ENCODE data around the gene CPNE8. TPM values are rescaled to one million over a fixed set of nuclear protein-coding genes. Genes with fewer than 3 reads are reported as not detected.

CPNE8 gene
- total RNA-seq, 1 donor: 36.8 TPM

DNA sequence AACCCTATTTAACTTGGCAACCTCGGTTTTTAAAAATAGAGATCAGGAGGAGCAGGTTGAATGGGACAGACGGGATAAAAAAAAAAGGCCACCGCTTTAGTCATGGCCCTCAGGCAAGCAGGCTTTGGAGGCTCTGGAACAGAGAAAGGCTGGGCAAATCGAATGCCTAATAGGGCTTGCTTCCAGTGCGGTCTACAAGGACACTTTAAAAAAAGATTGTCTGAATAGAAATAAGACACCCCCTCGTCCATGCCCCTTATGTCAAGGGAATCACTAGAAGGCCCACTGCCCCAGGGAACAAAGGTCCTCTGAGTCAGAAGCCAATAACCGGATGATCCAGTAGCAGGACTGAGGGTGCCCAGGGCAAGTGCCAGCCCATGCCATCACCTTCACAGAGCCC is 265.8 kb downstream of the CPNE8 start:
- DNase-seq (ENCODE audit: low read depth): no peak
- TF ChIP-seq CTCF (IDR thresholded peaks at IDR 0.05; ENCODE audit: insufficient read depth, low read length): no peak
- no peak overlapping the region for H3K4me3 ChIP-seq (ENCODE audit: low read depth, low read length)

DNA sequence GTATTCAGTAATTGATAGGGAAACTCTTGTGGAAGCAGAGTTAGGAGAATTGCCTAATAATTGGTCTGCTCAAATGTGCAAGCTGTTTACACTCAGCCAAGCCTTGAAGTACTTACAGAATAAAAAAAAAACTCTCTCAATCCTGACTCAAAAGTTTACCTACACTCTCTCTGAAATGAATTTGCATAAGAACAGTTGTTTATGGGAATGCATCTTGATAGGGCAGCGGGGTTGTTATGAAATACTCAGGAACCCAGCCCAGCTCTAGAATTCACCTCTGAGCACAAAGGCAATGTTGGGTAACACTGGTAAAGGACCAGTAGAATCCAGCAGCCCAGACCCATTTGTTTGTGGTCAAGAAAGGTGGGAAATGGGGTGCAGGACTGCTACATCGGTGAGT is 267.0 kb downstream of the CPNE8 start:
- H3K4me3 ChIP-seq (ENCODE audit: low read depth, low read length): no peak overlapping the region
- DNase-seq (ENCODE audit: low read depth): no peak
- no peak for TF ChIP-seq CTCF (IDR thresholded peaks at IDR 0.05; ENCODE audit: insufficient read depth, low read length)

DNA sequence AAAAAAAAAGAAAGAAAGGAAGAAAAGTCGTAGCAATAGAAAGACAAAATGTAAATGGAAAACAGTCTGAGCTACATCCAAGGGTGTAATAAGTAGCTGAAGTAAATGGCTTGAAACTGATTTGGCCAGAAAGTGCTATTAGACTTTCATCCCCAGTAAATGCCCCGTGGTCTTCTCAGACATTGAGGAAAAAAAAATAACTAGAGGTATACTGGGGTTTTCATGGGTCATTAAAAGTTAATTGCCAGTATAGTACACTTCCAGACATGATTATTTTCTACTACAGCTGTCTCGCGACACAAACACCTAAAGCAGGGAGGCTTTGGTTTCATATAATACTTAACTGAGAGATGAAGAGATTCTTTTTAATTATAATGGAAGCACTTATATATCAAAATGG is 271.9 kb downstream of the CPNE8 start:
- H3K4me3 ChIP-seq (ENCODE audit: low read depth, low read length): no peak overlapping the region
- no peak for TF ChIP-seq CTCF (IDR thresholded peaks at IDR 0.05; ENCODE audit: insufficient read depth, low read length)
- DNase-seq (ENCODE audit: low read depth): no peak

GRCh38 chr12:38629064-38629463 is 276.3 kb downstream of the CPNE8 start:
- no peak overlapping the region for H3K4me3 ChIP-seq (ENCODE audit: low read depth, low read length)
- TF ChIP-seq CTCF (IDR thresholded peaks at IDR 0.05; ENCODE audit: insufficient read depth, low read length): no peak
- no peak for DNase-seq (ENCODE audit: low read depth)

DNA sequence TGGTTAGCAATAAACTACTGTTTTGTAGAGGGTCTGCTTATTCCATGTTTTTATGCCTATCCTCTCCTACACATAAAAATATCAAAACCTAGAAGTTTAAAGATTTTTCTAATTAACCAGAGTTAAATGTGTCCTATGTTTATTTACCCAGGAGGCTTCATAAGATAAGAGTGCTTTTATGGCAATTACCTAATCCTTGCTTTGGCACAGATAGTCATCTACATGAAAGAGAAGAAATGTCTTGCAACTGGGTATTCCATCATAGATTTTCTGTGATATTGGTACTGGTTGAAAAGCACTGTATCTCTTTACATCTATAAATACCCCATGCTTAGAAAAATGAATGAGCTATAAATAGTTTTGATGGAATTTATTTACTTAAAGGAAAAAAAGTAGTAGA is 277.1 kb downstream of the CPNE8 start:
- no peak for DNase-seq (ENCODE audit: low read depth)
- H3K4me3 ChIP-seq (ENCODE audit: low read depth, low read length): no peak overlapping the region
- TF ChIP-seq CTCF (IDR thresholded peaks at IDR 0.05; ENCODE audit: insufficient read depth, low read length): no peak

- DNase-seq (ENCODE audit: low read depth): no peak
- TF ChIP-seq CTCF (IDR thresholded peaks at IDR 0.05; ENCODE audit: insufficient read depth, low read length): no peak
- no peak overlapping the region for H3K4me3 ChIP-seq (ENCODE audit: low read depth, low read length)
Observed at GRCh38 chr12:38625306-38625705, 280.1 kb downstream of the CPNE8 start.

DNA sequence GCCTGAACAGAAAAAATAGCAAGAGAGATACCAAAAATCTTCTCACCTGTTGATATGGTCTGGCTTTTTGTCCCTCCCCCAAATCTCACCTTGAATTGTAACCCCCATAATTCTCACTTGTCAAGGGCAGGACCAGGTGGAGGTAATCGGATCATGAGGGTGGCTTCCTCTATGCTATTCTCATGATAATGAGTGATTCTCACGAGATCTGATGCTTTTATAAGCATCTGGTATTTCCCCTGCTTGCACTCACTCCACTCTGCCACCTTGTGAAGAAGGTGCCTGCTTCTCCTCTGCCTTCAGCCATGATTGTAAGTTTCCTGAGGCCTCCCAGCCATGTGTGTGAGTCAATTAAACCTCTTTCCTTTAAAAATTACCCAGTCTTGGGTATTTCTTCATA is 291.2 kb downstream of the CPNE8 start:
- no peak for DNase-seq (ENCODE audit: low read depth)
- TF ChIP-seq CTCF (IDR thresholded peaks at IDR 0.05; ENCODE audit: insufficient read depth, low read length): no peak
- no peak overlapping the region for H3K4me3 ChIP-seq (ENCODE audit: low read depth, low read length)

All from fibroblast of the aortic adventitia (primary cell).